ENCODE data around the gene CMBL. TPM values are rescaled to one million over a fixed set of nuclear protein-coding genes. Genes with fewer than 3 reads are reported as not detected.

CMBL gene
- total RNA-seq, 1 donor from 2014 or later = 11.3 TPM

- Mint-ChIP-seq H3K36me3 (peaks cover 8% of the 10 kb centered on the region), H3K4me1 (peaks cover 34% of the 10 kb centered on the region), H3K27me3 (ENCODE audit: insufficient read depth, low read depth) (peaks cover 42% of the 10 kb centered on the region), H3K9me3 (peaks cover 2% of the 10 kb centered on the region), H3K27ac (peak overlapping the region; percentile 23), H3K4me3 (peak overlapping the region; percentile 63)
- H3K79me2 ChIP-seq (ENCODE audit: low read depth) = no peaks in the 10 kb centered on the region
- H3K27ac ChIP-seq = no peak overlapping the region
- no peak overlapping the region for H3K4me3 ChIP-seq
- H3K4me2 ChIP-seq = no peak overlapping the region
- H3K27me3 ChIP-seq = peaks cover 62% of the 10 kb centered on the region
- no peaks in the 10 kb centered on the region for H3K9me3 ChIP-seq (ENCODE audit: low read depth)
- H3K36me3 ChIP-seq = no peaks in the 10 kb centered on the region
- H3K4me1 ChIP-seq = peaks cover 18% of the 10 kb centered on the region
- H2AFZ ChIP-seq (replicated peaks) = no peak overlapping the region
- no peaks in the 10 kb centered on the region for H4K20me1 ChIP-seq (ENCODE audit: low read depth)
- DNase-seq (ENCODE audit: low spot score) = no peak
- no peak for TF ChIP-seq CTCF (IDR thresholded peaks at IDR 0.05)
- TF ChIP-seq EZH2phosphoT487 (IDR thresholded peaks at IDR 0.05) = no peak
- no peak for TF ChIP-seq EZH2 (IDR thresholded peaks at IDR 0.05)
- peaks cover 12% of the 10 kb centered on the region for H3F3A ChIP-seq (ENCODE audit: low read depth)
- no peak overlapping the region for H3K9ac ChIP-seq
Observed at GRCh38 chr5:10334831-10335230, 27.1 kb upstream of the CMBL start.

- Mint-ChIP-seq H3K4me1 (peaks cover 22% of the 10 kb centered on the region), H3K27me3 (ENCODE audit: insufficient read depth, low read depth) (peaks cover 37% of the 10 kb centered on the region), H3K4me3 (peak overlapping the region; percentile 88), H3K36me3 (peaks cover 8% of the 10 kb centered on the region), H3K27ac (peak overlapping the region; percentile 40), H3K9me3 (peaks cover 2% of the 10 kb centered on the region)
- Histone ChIP-seq H3K36me3 (no peaks in the 10 kb centered on the region), H3K9ac (no peak overlapping the region), H3K9me3 (ENCODE audit: low read depth) (no peaks in the 10 kb centered on the region), H3F3A (ENCODE audit: low read depth) (peaks cover 5% of the 10 kb centered on the region), H3K4me2 (peak overlapping the region; percentile 94), H3K27me3 (peaks cover 71% of the 10 kb centered on the region), H2AFZ (replicated peaks) (peak overlapping the region; percentile 84), H3K79me2 (ENCODE audit: low read depth) (no peaks in the 10 kb centered on the region), H3K27ac (no peak overlapping the region), H3K4me3 (peak overlapping the region; percentile 74), H3K4me1 (peaks cover 6% of the 10 kb centered on the region), H4K20me1 (ENCODE audit: low read depth) (no peaks in the 10 kb centered on the region)
- TF ChIP-seq EZH2 (IDR thresholded peaks at IDR 0.05) (peak; percentile 93), CTCF (IDR thresholded peaks at IDR 0.05) (peak; percentile 24), EZH2phosphoT487 (IDR thresholded peaks at IDR 0.05) (peak; percentile 88)
- DNase-seq (ENCODE audit: low spot score) = peak; percentile 72
Observed at GRCh38 chr5:10333154-10334006, 25.7 kb upstream of the CMBL start.

DNA sequence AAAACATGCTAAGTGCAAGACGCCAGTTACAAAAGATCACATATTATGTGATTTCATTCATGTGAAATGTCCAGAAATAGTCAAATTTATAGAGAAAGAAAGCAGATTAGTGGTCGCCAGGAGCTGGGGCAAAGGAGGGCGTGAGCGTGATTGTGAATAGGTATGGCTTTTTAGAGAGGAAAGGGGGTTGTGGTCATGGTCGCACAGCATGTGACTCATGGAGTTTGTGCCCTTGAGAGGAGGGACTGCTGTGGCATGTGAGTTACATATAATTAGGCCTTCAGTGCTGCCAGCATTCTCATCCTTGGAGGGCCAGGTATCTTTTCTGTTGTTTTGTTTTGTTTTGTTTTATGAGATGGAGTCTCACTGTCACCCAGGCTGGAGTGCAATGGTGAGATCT lies 24.6 kb upstream of the CMBL start:
- Mint-ChIP-seq H3K4me1 (peaks cover 14% of the 10 kb centered on the region), H3K4me3 (peak overlapping the region; percentile 53), H3K27me3 (ENCODE audit: insufficient read depth, low read depth) (peaks cover 34% of the 10 kb centered on the region), H3K9me3 (peaks cover 2% of the 10 kb centered on the region), H3K27ac (no peak overlapping the region), H3K36me3 (peaks cover 4% of the 10 kb centered on the region)
- Histone ChIP-seq H3K27me3 (peaks cover 71% of the 10 kb centered on the region), H4K20me1 (ENCODE audit: low read depth) (no peaks in the 10 kb centered on the region), H3K79me2 (ENCODE audit: low read depth) (no peaks in the 10 kb centered on the region), H3K27ac (no peak overlapping the region), H3K9me3 (ENCODE audit: low read depth) (no peaks in the 10 kb centered on the region), H3K4me1 (peaks cover 6% of the 10 kb centered on the region), H3K9ac (no peak overlapping the region), H3K4me2 (no peak overlapping the region), H2AFZ (replicated peaks) (no peak overlapping the region), H3K4me3 (no peak overlapping the region), H3F3A (ENCODE audit: low read depth) (peaks cover 5% of the 10 kb centered on the region), H3K36me3 (no peaks in the 10 kb centered on the region)
- no peak for TF ChIP-seq EZH2phosphoT487 (IDR thresholded peaks at IDR 0.05)
- no peak for TF ChIP-seq EZH2 (IDR thresholded peaks at IDR 0.05)
- no peak for TF ChIP-seq CTCF (IDR thresholded peaks at IDR 0.05)
- no peak for DNase-seq (ENCODE audit: low spot score)

Measured in neural progenitor cell (in vitro differentiated cells).